ENCODE data around the gene CAPN15.

The CAPN15 gene

DNA sequence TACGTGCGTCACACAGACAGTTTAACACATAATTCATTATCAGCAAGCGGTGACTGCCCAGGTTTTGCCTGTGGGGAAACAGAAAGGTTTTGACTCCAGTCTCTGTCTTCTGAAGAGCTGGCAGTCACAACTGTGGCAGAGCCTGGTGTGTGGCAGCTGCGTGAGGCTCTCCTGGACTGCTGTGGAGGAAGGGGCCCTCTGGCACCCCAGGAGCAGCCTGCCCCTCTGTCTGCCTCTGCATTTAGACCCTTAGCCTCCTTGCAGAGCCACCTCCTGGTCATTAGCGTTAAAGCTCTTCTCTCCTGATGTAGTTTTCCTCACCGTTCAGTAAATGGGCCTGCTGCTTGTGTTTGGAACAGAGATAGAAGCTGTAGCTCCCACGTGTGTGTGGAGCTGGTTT, 73.3 kb downstream of the CAPN15 start:
- TF ChIP-seq, protein P1, sequence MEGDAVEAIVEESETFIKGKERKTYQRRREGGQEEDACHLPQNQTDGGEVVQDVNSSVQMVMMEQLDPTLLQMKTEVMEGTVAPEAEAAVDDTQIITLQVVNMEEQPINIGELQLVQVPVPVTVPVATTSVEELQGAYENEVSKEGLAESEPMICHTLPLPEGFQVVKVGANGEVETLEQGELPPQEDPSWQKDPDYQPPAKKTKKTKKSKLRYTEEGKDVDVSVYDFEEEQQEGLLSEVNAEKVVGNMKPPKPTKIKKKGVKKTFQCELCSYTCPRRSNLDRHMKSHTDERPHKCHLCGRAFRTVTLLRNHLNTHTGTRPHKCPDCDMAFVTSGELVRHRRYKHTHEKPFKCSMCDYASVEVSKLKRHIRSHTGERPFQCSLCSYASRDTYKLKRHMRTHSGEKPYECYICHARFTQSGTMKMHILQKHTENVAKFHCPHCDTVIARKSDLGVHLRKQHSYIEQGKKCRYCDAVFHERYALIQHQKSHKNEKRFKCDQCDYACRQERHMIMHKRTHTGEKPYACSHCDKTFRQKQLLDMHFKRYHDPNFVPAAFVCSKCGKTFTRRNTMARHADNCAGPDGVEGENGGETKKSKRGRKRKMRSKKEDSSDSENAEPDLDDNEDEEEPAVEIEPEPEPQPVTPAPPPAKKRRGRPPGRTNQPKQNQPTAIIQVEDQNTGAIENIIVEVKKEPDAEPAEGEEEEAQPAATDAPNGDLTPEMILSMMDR (IDR thresholded peaks at IDR 0.05; ENCODE audit: borderline replicate concordance, insufficient read depth, low read depth, low read length): 0 out of 2 replicates have a peak, but pooled peaks have one; percentile 0

DNA sequence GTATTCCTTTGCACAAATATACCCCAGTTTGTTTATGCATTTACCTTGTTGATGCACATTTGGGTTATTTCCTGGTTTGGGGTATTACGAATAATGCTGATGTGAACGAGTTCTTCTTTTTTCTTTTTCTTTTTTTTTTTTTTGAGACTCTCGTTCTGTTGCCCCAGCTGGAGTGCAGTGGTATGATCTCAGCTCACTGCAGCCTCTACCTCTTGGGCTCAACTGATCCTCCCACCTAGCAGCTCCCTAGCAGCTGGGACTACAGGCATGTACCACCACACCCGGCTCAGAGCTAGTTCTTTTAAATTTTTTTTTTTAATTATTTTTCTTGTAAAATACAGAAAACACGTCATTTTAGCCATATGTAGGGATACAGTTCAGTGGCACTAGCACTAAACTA, 76.4 kb downstream of the CAPN15 start:
- TF ChIP-seq, protein P1 (IDR thresholded peaks at IDR 0.05; ENCODE audit: borderline replicate concordance, insufficient read depth, low read depth, low read length): no peak
- H3K4me3 ChIP-seq (ENCODE audit: low read depth, low read length): no peak overlapping the region

More for the DNA sequence above, 73.3 kb downstream of the CAPN15 start:
- no peak overlapping the region for H3K4me3 ChIP-seq (ENCODE audit: low read depth, low read length)
